Neutrophil (primary cell): ENCODE results near the gene TMTC1.

Experiments used
- H3K27ac ChIP-seq: fragments of 200-600 bp; sonication (generic); 2 replicates; pipeline ENCODE4 v1.5.1; 2016; ENCODE audit warnings: mild to moderate bottlenecking, moderate library complexity
- H3K27me3 ChIP-seq: fragments of 200-600 bp; sonication (generic); 2 replicates; pipeline ENCODE4 v1.6.0; 2016; ENCODE audit warnings: mild to moderate bottlenecking
- H3K36me3 ChIP-seq: fragments of 200-600 bp; sonication (generic); 2 replicates; pipeline ENCODE4 v1.5.1; 2017
- H3K4me1 ChIP-seq, 2 experiments: fragments of 200-600 bp in 1 of 2; sonication (generic) in 1 of 2; 1 replicate in 1 of 2; 2 replicates in 1 of 2; pipeline versions ENCODE4 v1.5.1 to v1.6.1; 2013 to 2016; ENCODE audit warnings: low read depth in 1 of 2, low read length in 1 of 2, mild to moderate bottlenecking in 1 of 2, moderate library complexity in 1 of 2; ENCODE audit not compliant: control insufficient read depth in 1 of 2, insufficient read depth in 1 of 2
- H3K4me3 ChIP-seq, 2 experiments: fragments of 200-600 bp in 1 of 2; sonication (generic) in 1 of 2; 1 replicate in 1 of 2; 2 replicates in 1 of 2; pipeline ENCODE4 v1.5.1; 2013 to 2016; ENCODE audit warnings: low read depth in 1 of 2, low read length in 1 of 2, mild to moderate bottlenecking in 1 of 2, moderate library complexity in 1 of 2
- H3K9me3 ChIP-seq: fragments of 200-600 bp; sonication (generic); 2 replicates; pipeline ENCODE4 v1.5.1; 2016
- CTCF ChIP-seq: fragments of 200-600 bp; sonication (generic); IDR thresholded peaks from 2 replicates; pipeline ENCODE4 v1.5.1; 2016; ENCODE audit warnings: antibody characterized with exemption

The TMTC1 gene

GRCh38 chr12:29547151-29547632, 236.6 kb downstream of the TMTC1 start:
- peaks cover 0 to 6% of the 10 kb centered on the region in 2 experiments for H3K4me1 ChIP-seq
- no peak overlapping the region for H3K4me3 ChIP-seq
- no peak for TF ChIP-seq CTCF
- peaks cover 10% of the 10 kb centered on the region for H3K27me3 ChIP-seq
- no peak overlapping the region for H3K27ac ChIP-seq
- no peaks in the 10 kb centered on the region for H3K9me3 ChIP-seq
- H3K36me3 ChIP-seq = no peaks in the 10 kb centered on the region

- Histone ChIP-seq H3K9me3 (no peaks in the 10 kb centered on the region), H3K4me3 (no peak overlapping the region), H3K36me3 (no peaks in the 10 kb centered on the region), H3K27me3 (peaks cover 16% of the 10 kb centered on the region), H3K27ac (no peak overlapping the region), H3K4me1 (peaks cover 0 to 6% of the 10 kb centered on the region in 2 experiments)
- no peak for TF ChIP-seq CTCF
Observed at GRCh38 chr12:29546000-29546399, 237.7 kb downstream of the TMTC1 start.

- TF ChIP-seq CTCF = no peak
- Histone ChIP-seq H3K9me3 (no peaks in the 10 kb centered on the region), H3K4me3 (no peak overlapping the region), H3K27ac (no peak overlapping the region), H3K36me3 (no peaks in the 10 kb centered on the region), H3K4me1 (peaks cover 0 to 6% of the 10 kb centered on the region in 2 experiments), H3K27me3 (peaks cover 16% of the 10 kb centered on the region)
Observed at GRCh38 chr12:29545102-29545467, 238.7 kb downstream of the TMTC1 start.

GRCh38 chr12:29544428-29545101, 239.2 kb downstream of the TMTC1 start:
- Histone ChIP-seq H3K9me3 (no peaks in the 10 kb centered on the region), H3K36me3 (no peaks in the 10 kb centered on the region), H3K4me1 (peaks cover 0 to 6% of the 10 kb centered on the region in 2 experiments), H3K4me3 (no peak overlapping the region), H3K27ac (no peak overlapping the region), H3K27me3 (peaks cover 16% of the 10 kb centered on the region)
- TF ChIP-seq CTCF = no peak

GRCh38 chr12:29543036-29543435, 240.7 kb downstream of the TMTC1 start:
- no peaks in the 10 kb centered on the region for H3K9me3 ChIP-seq
- no peak for TF ChIP-seq CTCF
- no peak overlapping the region for H3K27ac ChIP-seq
- peaks cover 0 to 6% of the 10 kb centered on the region in 2 experiments for H3K4me1 ChIP-seq
- no peak overlapping the region for H3K4me3 ChIP-seq
- peaks cover 16% of the 10 kb centered on the region for H3K27me3 ChIP-seq
- no peaks in the 10 kb centered on the region for H3K36me3 ChIP-seq
